Ishikawa (cell line): ENCODE data around the gene PPP1R13B.

Experiments used
- CEBPB ChIP-seq: IDR thresholded peaks from 2 replicates; pipeline ENCODE4 v1.6.1; 2012
- CREB1 ChIP-seq: IDR thresholded peaks from 2 replicates; pipeline ENCODE4 v1.6.1; 2012; ENCODE audit warnings: low read depth
- EGR1 ChIP-seq: IDR thresholded peaks from 2 replicates; pipeline ENCODE4 v1.6.1; 2012
- EP300 ChIP-seq: IDR thresholded peaks from 2 replicates; pipeline ENCODE4 v1.6.1; 2012; ENCODE audit warnings: borderline replicate concordance
- FOXM1 ChIP-seq: IDR thresholded peaks from 2 replicates; pipeline ENCODE4 v1.6.1; 2012; ENCODE audit warnings: low read depth, borderline replicate concordance
- MAX ChIP-seq: IDR thresholded peaks from 2 replicates; pipeline ENCODE4 v1.6.1; 2012
- NFIC ChIP-seq: IDR thresholded peaks from 2 replicates; pipeline ENCODE4 v1.6.1; 2012
- RAD21 ChIP-seq: IDR thresholded peaks from 2 replicates; pipeline ENCODE4 v1.6.1; 2012; ENCODE audit warnings: low read depth
- REST ChIP-seq: IDR thresholded peaks from 2 replicates; pipeline ENCODE4 v1.6.1; 2012; ENCODE audit warnings: low read depth, mild to moderate bottlenecking
- TAF1 ChIP-seq: IDR thresholded peaks from 2 replicates; pipeline ENCODE4 v1.6.1; 2012; ENCODE audit warnings: low read depth, mild to moderate bottlenecking
- TCF12 ChIP-seq: IDR thresholded peaks from 2 replicates; pipeline ENCODE4 v1.6.1; 2012; ENCODE audit warnings: low read depth
- TEAD4 ChIP-seq: IDR thresholded peaks from 2 replicates; pipeline ENCODE4 v1.6.1; 2012
- YY1 ChIP-seq: IDR thresholded peaks from 2 replicates; pipeline ENCODE4 v1.6.1; 2012; ENCODE audit warnings: low read depth
- ZBTB7A ChIP-seq: IDR thresholded peaks from 2 replicates; pipeline ENCODE4 v1.6.1; 2012; ENCODE audit warnings: low read depth
- TF ChIP-seq, protein P1 (sequence below): IDR thresholded peaks from 2 replicates; pipeline ENCODE4 v1.6.1; 2012

The PPP1R13B gene

GRCh38 chr14:103848175-103849077, 1.1 kb upstream of the PPP1R13B start:
- 0 out of 2 replicates have a peak, but pooled peaks have one; percentile 3 for TF ChIP-seq TAF1
- TF ChIP-seq ZBTB7A, result peak; percentile 59; the same call in 1 of the 2 replicates
- TF ChIP-seq FOXM1, result no peak

- TF ChIP-seq YY1 (0 out of 2 replicates have a peak, but pooled peaks have one; percentile 49), CEBPB (no peak), EGR1 (0 out of 2 replicates have a peak, but pooled peaks have one; percentile 14), TCF12 (no peak), NFIC (0 out of 2 replicates have a peak, but pooled peaks have one; percentile 7), MAX (no peak), FOXM1 (no peak), REST (no peak), ZBTB7A (peak; percentile 32; the same call in 1 of the 2 replicates), EP300 (no peak), TAF1 (no peak)
- TF ChIP-seq, protein P1, sequence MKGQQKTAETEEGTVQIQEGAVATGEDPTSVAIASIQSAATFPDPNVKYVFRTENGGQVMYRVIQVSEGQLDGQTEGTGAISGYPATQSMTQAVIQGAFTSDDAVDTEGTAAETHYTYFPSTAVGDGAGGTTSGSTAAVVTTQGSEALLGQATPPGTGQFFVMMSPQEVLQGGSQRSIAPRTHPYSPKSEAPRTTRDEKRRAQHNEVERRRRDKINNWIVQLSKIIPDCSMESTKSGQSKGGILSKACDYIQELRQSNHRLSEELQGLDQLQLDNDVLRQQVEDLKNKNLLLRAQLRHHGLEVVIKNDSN, result no peak
Measured at GRCh38 chr14:103846543-103847450, 578 bp downstream of the PPP1R13B start.

- TF ChIP-seq FOXM1, result no peak
- TF ChIP-seq REST, result no peak
- TF ChIP-seq NFIC, result no peak
- no peak for TF ChIP-seq MAX
- TF ChIP-seq TAF1, result no peak
- no peak for TF ChIP-seq CREB1
- TF ChIP-seq TCF12, result no peak
Measured at GRCh38 chr14:103846097-103846496, 1.3 kb downstream of the PPP1R13B start.

DNA sequence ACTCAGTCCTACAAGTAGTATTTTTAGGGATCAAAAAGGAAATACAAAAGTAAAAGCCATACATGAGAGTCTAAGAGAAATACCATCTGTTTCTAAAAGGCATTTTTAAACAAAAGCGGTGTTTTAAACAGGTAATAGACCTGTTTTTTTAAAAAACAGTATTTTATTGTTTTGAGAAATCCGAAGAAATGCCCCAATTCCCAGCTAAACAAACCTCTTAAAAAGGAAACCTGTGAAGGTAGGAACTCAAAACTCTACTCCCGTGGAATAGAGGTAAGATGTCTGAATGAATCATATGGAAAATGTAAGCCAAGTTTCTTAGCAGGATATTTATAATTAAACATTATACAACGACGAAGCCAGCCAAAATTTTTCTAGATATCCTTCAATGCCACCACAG, 2.0 kb downstream of the PPP1R13B start:
- TF ChIP-seq TEAD4 (no peak), FOXM1 (no peak), YY1 (no peak), TCF12 (no peak), CEBPB (no peak), NFIC (no peak), TAF1 (no peak)
- TF ChIP-seq, protein P1, result no peak

DNA sequence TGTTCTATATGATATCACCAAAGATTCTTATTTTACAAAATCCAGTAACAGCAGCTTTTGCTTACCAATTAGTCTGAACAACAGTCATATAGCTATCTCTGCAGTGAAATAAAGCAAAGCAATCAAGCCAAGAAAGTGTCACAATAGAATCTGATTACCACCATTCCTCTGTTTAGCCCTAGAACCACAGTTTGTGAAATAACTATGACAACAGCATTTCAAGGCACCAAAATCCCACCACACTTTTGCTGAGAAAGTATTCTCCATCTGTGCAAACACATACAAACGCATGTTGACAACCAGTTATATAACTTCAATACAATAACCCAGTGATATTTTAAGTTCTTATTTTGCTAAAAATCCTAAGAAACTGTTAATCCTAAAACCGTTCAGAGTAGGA, 7.4 kb downstream of the PPP1R13B start:
- TF ChIP-seq CEBPB (no peak), TEAD4 (no peak), RAD21 (no peak), EP300 (no peak), REST (no peak), ZBTB7A (no peak), YY1 (no peak), MAX (no peak), FOXM1 (no peak), NFIC (no peak), TAF1 (no peak), CREB1 (no peak), TCF12 (no peak), EGR1 (no peak)
- TF ChIP-seq, protein P1, result no peak
